H1 (cell line): Measurements from ENCODE around the gene POLA2. TPM values are rescaled to one million over a fixed set of nuclear protein-coding genes. Genes with fewer than 3 reads are reported as not detected.
A peak's percentile ranks its signal among the peaks of the same experiment; 100 is the strongest.

ENCODE experiments used
- CTCF ChIA-PET: fragments of 300-600 bp; sonication (Branson Sonifier 250); formaldehyde crosslinking; loops from one replicate; lab custom pipeline; 2021; ENCODE audit not compliant: partially characterized antibody; lab: Charles Lee
- POLR2A ChIA-PET: fragments of 300-600 bp; sonication (Branson Sonifier 250); formaldehyde crosslinking; loops from one replicate; lab custom pipeline; 2021; ENCODE audit warnings: inconsistent platforms; ENCODE audit not compliant: partially characterized antibody; lab: Charles Lee
- DNase-seq, 2 experiments: peaks; one replicate each; pipeline versions ENCODE4 v3.0.0 to v3.0.0-alpha.2; 2010 to 2022; ENCODE audit warnings: low spot score in 2 of 2, low read depth in 1 of 2, mixed read lengths in 1 of 2
- FAIRE-seq: peaks from 2 replicates; lab custom pipeline; 2011; peaks lifted over from hg19 to GRCh38; lab: Jason Lieb, UNC
- H2AFZ ChIP-seq: 2 replicates; pipeline ENCODE4 v1.8.1; 2012; ENCODE audit warnings: low read length, inconsistent platforms
- H2AK5ac ChIP-seq: 2 replicates; pipeline ENCODE4 v1.6.1; 2013; ENCODE audit warnings: low read depth, low read length
- H2BK120ac ChIP-seq: replicated peaks from 2 replicates; pipeline ENCODE3; 2013; ENCODE audit warnings: low read depth, low read length, inconsistent platforms
- H2BK12ac ChIP-seq: 2 replicates; pipeline ENCODE4 v1.6.1; 2013; ENCODE audit warnings: low read depth, low read length
- H2BK15ac ChIP-seq: 2 replicates; pipeline ENCODE4 v1.6.1; 2013; ENCODE audit warnings: low read length
- H2BK20ac ChIP-seq: 2 replicates; pipeline ENCODE4 v1.6.1; 2013; ENCODE audit warnings: low read length
- H2BK5ac ChIP-seq: 2 replicates; pipeline ENCODE4 v1.6.1; 2013; ENCODE audit warnings: low read depth, low read length
- H3K14ac ChIP-seq: 2 replicates; pipeline ENCODE4 v1.6.1; 2013; ENCODE audit warnings: inconsistent platforms; ENCODE audit not compliant: insufficient read length
- H3K18ac ChIP-seq: 2 replicates; pipeline ENCODE4 v1.6.1; 2013; ENCODE audit warnings: low read length; ENCODE audit errors: extremely low read depth
- H3K23ac ChIP-seq: 2 replicates; pipeline ENCODE4 v1.6.1; 2013; ENCODE audit warnings: inconsistent platforms; ENCODE audit not compliant: insufficient read length
- H3K23me2 ChIP-seq: 2 replicates; pipeline ENCODE4 v1.6.1; 2013; ENCODE audit warnings: low read depth, low read length
- H3K27ac ChIP-seq: 2 replicates; pipeline ENCODE4 v1.6.1; 2011; ENCODE audit warnings: low read depth, low read length, inconsistent platforms
- H3K27me3 ChIP-seq, 4 experiments: replicated peaks in 1 of 4; 1 replicate in 1 of 4; 2 replicates in 3 of 4; pipeline versions ENCODE4 v1.6.1 to v1.8.1; 2011 to 2013; ENCODE audit warnings: low read length in 3 of 4, mild to moderate bottlenecking in 3 of 4, inconsistent platforms in 2 of 4, mixed read lengths in 2 of 4, moderate library complexity in 1 of 4; ENCODE audit not compliant: control insufficient read depth in 3 of 4, insufficient read depth in 3 of 4; ENCODE audit errors: extremely low read depth in 1 of 4
- H3K36me3 ChIP-seq, 4 experiments: 2 replicates each; pipeline versions ENCODE4 v1.6.1 to v1.8.1; 2011 to 2013; ENCODE audit warnings: mild to moderate bottlenecking in 4 of 4, low read length in 3 of 4, moderate library complexity in 2 of 4, control low read depth in 1 of 4, inconsistent platforms in 1 of 4; ENCODE audit not compliant: insufficient read depth in 4 of 4, control insufficient read depth in 2 of 4
- H3K4ac ChIP-seq: replicated peaks from 2 replicates; pipeline ENCODE3; 2013; ENCODE audit warnings: low read length, low read depth, mixed read lengths, inconsistent platforms; ENCODE audit not compliant: insufficient read length
- H3K4me1 ChIP-seq, 4 experiments: replicated peaks in 1 of 4; 1 replicate in 1 of 4; 2 replicates in 3 of 4; pipeline versions ENCODE4 v1.6.1 to v1.8.1; 2011 to 2013; ENCODE audit warnings: low read length in 3 of 4, inconsistent platforms in 2 of 4, mixed read lengths in 1 of 4; ENCODE audit not compliant: insufficient read depth in 4 of 4, control insufficient read depth in 3 of 4
- H3K4me2 ChIP-seq, 2 experiments: 2 replicates each; pipeline versions ENCODE4 v1.6.1 to v1.8.1; 2011 to 2013; ENCODE audit warnings: low read depth in 2 of 2, low read length in 2 of 2, control low read depth in 1 of 2, inconsistent platforms in 1 of 2, mild to moderate bottlenecking in 1 of 2; ENCODE audit not compliant: insufficient read depth in 1 of 2
- H3K4me3 ChIP-seq, 4 experiments: fragments of 200-600, 300-600 bp in 1 of 4; sonication (generic), shearing (Covaris generic), sonication (Bioruptor Twin) in 1 of 4; 2 replicates each; pipeline versions ENCODE4 v1.5.1 to v1.8.1; 2011 to 2016; ENCODE audit warnings: low read length in 4 of 4, low read depth in 3 of 4, control low read depth in 2 of 4, inconsistent platforms in 2 of 4, mild to moderate bottlenecking in 2 of 4, mixed read lengths in 1 of 4, moderate library complexity in 1 of 4; ENCODE audit not compliant: insufficient read depth in 2 of 4; ENCODE audit errors: extremely low read depth in 1 of 4
- H3K56ac ChIP-seq: replicated peaks from 2 replicates; pipeline ENCODE3; 2013; ENCODE audit warnings: low read depth, mild to moderate bottlenecking, mixed read lengths, low read length, inconsistent platforms; ENCODE audit not compliant: insufficient read length
- H3K79me1 ChIP-seq: 2 replicates; pipeline ENCODE4 v1.6.1; 2013; ENCODE audit warnings: low read depth, low read length, control low read depth
- H3K79me2 ChIP-seq, 2 experiments: 2 replicates each; pipeline versions ENCODE4 v1.6.1 to v1.8.1; 2012 to 2013; ENCODE audit warnings: low read length in 2 of 2, mild to moderate bottlenecking in 2 of 2, inconsistent platforms in 1 of 2; ENCODE audit not compliant: insufficient read depth in 2 of 2, control insufficient read depth in 1 of 2
- H3K9ac ChIP-seq, 4 experiments: replicated peaks in 1 of 4; 1 replicate in 1 of 4; 2 replicates in 3 of 4; pipeline versions ENCODE4 v1.6.1 to v1.8.1; 2011 to 2013; ENCODE audit warnings: low read depth in 3 of 4, low read length in 3 of 4, control low read depth in 2 of 4, mild to moderate bottlenecking in 2 of 4, moderate library complexity in 2 of 4, inconsistent platforms in 1 of 4; ENCODE audit errors: extremely low read depth in 1 of 4
- H3K9me3 ChIP-seq, 2 experiments: 2 replicates each; pipeline versions ENCODE4 v1.6.1 to v1.8.1; 2012 to 2013; ENCODE audit warnings: mild to moderate bottlenecking in 2 of 2, moderate library complexity in 2 of 2, control low read depth in 1 of 2, inconsistent platforms in 1 of 2, low read depth in 1 of 2, low read length in 1 of 2, mixed read lengths in 1 of 2; ENCODE audit not compliant: insufficient read depth in 2 of 2
- H4K20me1 ChIP-seq, 2 experiments: replicated peaks in 1 of 2; 2 replicates each; pipeline versions ENCODE3 to v1.8.1; 2011 to 2013; ENCODE audit warnings: inconsistent platforms in 2 of 2, low read length in 2 of 2, mild to moderate bottlenecking in 1 of 2; ENCODE audit not compliant: insufficient read depth in 2 of 2, control insufficient read depth in 1 of 2
- H4K5ac ChIP-seq: 2 replicates; pipeline ENCODE4 v1.6.1; 2013; ENCODE audit warnings: low read length, low read depth, mixed read lengths, inconsistent platforms; ENCODE audit not compliant: insufficient read length
- H4K8ac ChIP-seq: 2 replicates; pipeline ENCODE4 v1.8.0; 2013; ENCODE audit warnings: mild to moderate bottlenecking, moderate library complexity, low read length, inconsistent platforms; ENCODE audit not compliant: insufficient read depth; ENCODE audit errors: extremely low read depth
- H4K91ac ChIP-seq: replicated peaks from 2 replicates; pipeline ENCODE3; 2013; ENCODE audit warnings: low read length, mixed read lengths, inconsistent platforms; ENCODE audit not compliant: insufficient read length
- CTCF ChIP-seq, 3 experiments: IDR thresholded peaks; 1 replicate in 2 of 3; 2 replicates in 1 of 3; pipeline versions ENCODE4 v1.5.1 to v1.6.1; 2011; ENCODE audit warnings: low read length in 3 of 3, mild to moderate bottlenecking in 3 of 3, inconsistent platforms in 2 of 3, low read depth in 1 of 3, moderate library complexity in 1 of 3; ENCODE audit not compliant: insufficient read depth in 1 of 3; ENCODE audit errors: control extremely low read depth in 1 of 3
- EGR1 ChIP-seq: IDR thresholded peaks from 2 replicates; pipeline ENCODE4 v1.6.1; 2011; ENCODE audit warnings: low read depth, low read length, borderline replicate concordance
- HDAC6 ChIP-seq: IDR thresholded peaks from one replicate; pipeline ENCODE4 v1.7.1; 2012; ENCODE audit warnings: low read depth, mild to moderate bottlenecking, inconsistent platforms, low read length, moderate library complexity
- RAD21 ChIP-seq, 2 experiments: IDR thresholded peaks in 1 of 2; conservative IDR thresholded peaks in 1 of 2; 2 replicates each; pipeline ENCODE4 v1.6.1; 2011; ENCODE audit warnings: low read depth in 2 of 2, low read length in 2 of 2, improper control_type of control experiment in 1 of 2, inconsistent platforms in 1 of 2, mild to moderate bottlenecking in 1 of 2, moderate library complexity in 1 of 2
- YY1 ChIP-seq: IDR thresholded peaks from 2 replicates; pipeline ENCODE4 v1.6.1; 2011; ENCODE audit warnings: low read depth, mild to moderate bottlenecking, low read length
- WGBS, 2 experiments: shearing (Covaris generic) in 1 of 2; methylation state at CpG; one replicate each; pipeline versions ENCODE4 v1.1.6 to v1.1.7; 2013 to 2015; ENCODE audit warnings: low lambda C conversion rate in 2 of 2, mixed read lengths in 2 of 2, inconsistent platforms in 1 of 2, low coverage in 1 of 2, missing lambda C conversion rate in 1 of 2; ENCODE audit not compliant: insufficient replicate concordance in 2 of 2, insufficient coverage in 1 of 2, insufficient read length in 1 of 2; ENCODE audit errors: extremely low coverage in 1 of 2, missing lambda C conversion rate in 1 of 2; 5-methylcytosine and 5-hydroxymethylcytosine counted together
- polyA plus RNA-seq, 7 experiments: library from polyadenylated mRNA; depleted of rRNA in 3 of 7; stranded (reverse) in 5 of 7; unstranded in 2 of 7; fragments of >200 nt in 5 of 7; fragments of 200-250 nt in 2 of 7; gene quantifications; 1 replicate in 5 of 7; 2 replicates in 1 of 7; 4 replicates in 1 of 7; pipeline versions ENCODE4 v1.2.1 to v1.2.3, GENCODE V29; 2011 to 2013; ENCODE audit warnings: missing spikeins in 2 of 7, mixed read lengths in 2 of 7
- total RNA-seq: library from RNA; stranded (reverse); fragmentation: NEBNext Ultra II Directional; extraction: Animal tissue kit (Norgen Biotek cat#: 25700); gene quantifications from 2 replicates; pipeline ENCODE4 v1.2.1, GENCODE V29; 2021

POLA2 gene
- total and polyA plus RNA-seq, 2 of the 8 experiments (the other 6 are each of a cell fraction or from before 2014, with no cell fraction given): 31.2 to 55.9 TPM

GRCh38 chr11:65217441-65218423 lies 44.0 kb upstream of the POLA2 start:
- peaks cover 11% of the 10 kb centered on the region; the same call in 1 of the 2 replicates for H3K23me2 ChIP-seq
- CTCF ChIA-PET: interaction anchor here (1.1 to 15.4 kb wide), 6 partner anchors 9 to 129 kb away, joined by 3 to 258 read pairs (median 12); a partner anchor contains a TSS
- DNase-seq: no peak

More at GRCh38 chr11:65217441-65218423, 44.0 kb upstream of the POLA2 start:
- Histone ChIP-seq H3K14ac (no peak overlapping the region), H2AK5ac (no peak overlapping the region; the same call in 1 of the 2 replicates), H2BK120ac (no peak overlapping the region), H2BK15ac (peak overlapping the region; percentile 46; the same call in 1 of the 2 replicates), H3K27me3 (no peaks in the 10 kb centered on the region), H3K36me3 (no peaks in the 10 kb centered on the region), H4K20me1 (peaks cover 0 to 3% of the 10 kb centered on the region in 2 experiments), H2AFZ (no peak overlapping the region), H3K18ac (no peak overlapping the region), H4K91ac (no peak overlapping the region), H3K4me2 (no peak overlapping the region), H3K56ac (no peak overlapping the region), H4K8ac (no peak overlapping the region), H3K79me2 (peaks cover 0 to 15% of the 10 kb centered on the region in 2 experiments; a peak in 1 of 4 replicates), H4K5ac (no peak overlapping the region), H3K9me3 (no peaks in the 10 kb centered on the region), H3K79me1 (peaks cover 4% of the 10 kb centered on the region), H2BK12ac (0 out of 2 replicates have a peak overlapping the region, but pooled peaks have one; percentile 39), H3K4me3 (no peak overlapping the region), H3K4ac (no peak overlapping the region), H3K23ac (no peak overlapping the region), H2BK5ac (no peak overlapping the region; the same call in 1 of the 2 replicates), H3K9ac (no peak overlapping the region; a peak in 1 of 7 replicates), H3K27ac (no peak overlapping the region), H2BK20ac (no peak overlapping the region)
- POLR2A ChIA-PET: interaction anchor here (0.6 to 18.1 kb wide), 12 partner anchors 8 to 100 kb away, joined by 3 to 324 read pairs (median 4); partner anchors contain the start of genes POLA2 and ZNHIT2
- FAIRE-seq: no peak
- 93% methylated on average over 16 of the region's 19 CpGs; no CpG with 5 or more reads in 1 of the 2 experiments for WGBS, 2 experiments
- TF ChIP-seq RAD21 (IDR thresholded peaks at IDR 0.05 in 1 of 2, conservative IDR thresholded peaks at IDR 0.05 in 1 of 2; ENCODE audit: low read depth in 2 of 2, low read length in 2 of 2) (peak; percentile 46 to 64), CTCF (IDR thresholded peaks at IDR 0.05; ENCODE audit: control extremely low read depth in 1 of 3, insufficient read depth in 1 of 3, low read depth in 1 of 3, low read length in 3 of 3) (peak; percentile 42 to 48 (median 47)), EGR1 (no peak), YY1 (no peak), HDAC6 (no peak)
- TF ChIP-seq, all 59 proteins: peak for 2
- peaks cover 4 to 20% (median 15%) of the 10 kb centered on the region in 4 experiments for H3K4me1 ChIP-seq
